ENCODE data around the gene GPBP1L1. TPM values are rescaled to one million over a fixed set of nuclear protein-coding genes. Genes with fewer than 3 reads are reported as not detected.

The GPBP1L1 gene
- total and polyA plus RNA-seq, 7 donors = 77.5 to 142 (median 109) TPM

DNA sequence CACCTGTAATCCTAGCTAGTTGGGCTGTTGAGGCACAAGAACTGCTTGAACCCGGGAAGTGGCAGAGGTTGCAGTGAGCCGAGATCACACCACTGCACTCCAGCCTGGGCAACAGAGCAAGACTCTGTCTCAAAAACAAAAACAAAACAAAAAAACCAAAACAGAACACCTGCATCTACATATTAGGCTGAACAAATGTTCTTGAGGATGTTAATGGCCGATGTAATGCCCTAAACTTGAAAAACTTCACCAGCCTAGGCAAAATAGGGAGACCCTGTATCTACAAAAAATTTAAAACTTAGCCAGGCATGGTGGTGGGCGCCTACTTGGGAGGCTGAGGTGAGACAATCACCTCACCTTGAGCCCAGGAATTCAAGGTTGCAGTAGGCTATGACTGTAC lies 17.8 kb downstream of the GPBP1L1 start:
- no peaks in the 10 kb centered on the region for H3K9me3 ChIP-seq
- H3K36me3 ChIP-seq = no peaks in the 10 kb centered on the region
- peaks cover 0 to 60% (median 32%) of the 10 kb centered on the region in 4 donors for H3K4me1 ChIP-seq
- TF ChIP-seq POLR2A (IDR thresholded peaks at IDR 0.05) (no peak), EP300 (IDR thresholded peaks at IDR 0.05) (no peak), POLR2AphosphoS5 (IDR thresholded peaks at IDR 0.05) (no peak)
- TF ChIP-seq, protein P1, sequence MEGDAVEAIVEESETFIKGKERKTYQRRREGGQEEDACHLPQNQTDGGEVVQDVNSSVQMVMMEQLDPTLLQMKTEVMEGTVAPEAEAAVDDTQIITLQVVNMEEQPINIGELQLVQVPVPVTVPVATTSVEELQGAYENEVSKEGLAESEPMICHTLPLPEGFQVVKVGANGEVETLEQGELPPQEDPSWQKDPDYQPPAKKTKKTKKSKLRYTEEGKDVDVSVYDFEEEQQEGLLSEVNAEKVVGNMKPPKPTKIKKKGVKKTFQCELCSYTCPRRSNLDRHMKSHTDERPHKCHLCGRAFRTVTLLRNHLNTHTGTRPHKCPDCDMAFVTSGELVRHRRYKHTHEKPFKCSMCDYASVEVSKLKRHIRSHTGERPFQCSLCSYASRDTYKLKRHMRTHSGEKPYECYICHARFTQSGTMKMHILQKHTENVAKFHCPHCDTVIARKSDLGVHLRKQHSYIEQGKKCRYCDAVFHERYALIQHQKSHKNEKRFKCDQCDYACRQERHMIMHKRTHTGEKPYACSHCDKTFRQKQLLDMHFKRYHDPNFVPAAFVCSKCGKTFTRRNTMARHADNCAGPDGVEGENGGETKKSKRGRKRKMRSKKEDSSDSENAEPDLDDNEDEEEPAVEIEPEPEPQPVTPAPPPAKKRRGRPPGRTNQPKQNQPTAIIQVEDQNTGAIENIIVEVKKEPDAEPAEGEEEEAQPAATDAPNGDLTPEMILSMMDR (IDR thresholded peaks at IDR 0.05) = no peak
- intact Hi-C loops (cut with DNase I) = loop anchor here (10.0 kb wide), 1 partner anchor 64 kb away; no protein-coding TSS in a partner anchor
- H3K27me3 ChIP-seq = no peaks in the 10 kb centered on the region
- no peak for DNase-seq
- no peak overlapping the region for H3K27ac ChIP-seq
- no peak overlapping the region for H3K4me3 ChIP-seq
- 94 to 97% methylated on average over 4 of the region's 4 CpGs for WGBS, 2 donors

DNA sequence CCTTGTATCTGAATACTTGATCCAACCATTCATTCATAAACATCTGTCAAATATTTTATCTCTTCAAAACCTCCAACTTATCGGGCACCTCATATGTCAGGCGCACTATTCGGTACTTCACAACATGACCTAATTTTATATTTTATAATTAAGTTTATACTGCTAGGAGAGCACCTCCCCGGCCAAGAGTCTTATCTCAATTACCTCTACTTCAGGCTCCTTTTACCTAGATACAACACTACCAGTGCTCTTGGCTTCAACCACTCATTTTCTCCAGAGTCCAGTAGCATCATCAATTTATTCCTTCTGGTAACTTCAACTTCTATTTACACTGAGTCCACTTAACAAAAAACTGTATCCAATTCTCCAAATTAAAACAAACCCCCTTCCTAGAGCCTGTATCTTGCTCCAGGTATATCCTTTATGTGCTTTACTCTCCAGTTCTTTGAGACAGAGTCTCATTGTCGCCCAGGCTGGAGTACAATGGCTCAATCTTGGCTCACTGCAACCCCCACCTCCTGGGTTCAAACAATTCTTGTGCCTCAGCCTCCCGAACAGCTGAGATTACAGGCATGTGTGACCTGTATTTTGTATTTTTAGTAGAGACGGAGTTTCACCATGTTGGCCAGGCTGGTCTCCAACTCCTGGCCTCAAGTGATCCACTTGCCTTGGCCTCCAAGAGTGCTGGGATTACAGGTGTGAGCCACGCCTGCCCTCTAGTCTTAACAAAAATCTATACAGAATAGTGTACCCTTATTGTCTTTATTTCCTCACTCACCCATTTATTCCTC lies 18.8 kb downstream of the GPBP1L1 start:
- intact Hi-C loops (cut with DNase I) = loop anchor here (10.0 kb wide), 1 partner anchor 63 kb away; no protein-coding TSS in a partner anchor
- no peaks in the 10 kb centered on the region for H3K9me3 ChIP-seq
- H3K4me1 ChIP-seq = peaks cover 0 to 50% (median 29%) of the 10 kb centered on the region in 4 donors
- WGBS, 2 donors = 77 to 92% methylated on average over 8 of the region's 8 CpGs
- no peaks in the 10 kb centered on the region for H3K36me3 ChIP-seq
- no peak for TF ChIP-seq POLR2AphosphoS5 (IDR thresholded peaks at IDR 0.05)
- no peak for TF ChIP-seq POLR2A (IDR thresholded peaks at IDR 0.05)
- TF ChIP-seq, protein P1 (IDR thresholded peaks at IDR 0.05) = no peak
- TF ChIP-seq EP300 (IDR thresholded peaks at IDR 0.05) = no peak
- H3K27ac ChIP-seq = no peak overlapping the region
- H3K4me3 ChIP-seq = no peak overlapping the region
- DNase-seq = no peak
- no peaks in the 10 kb centered on the region for H3K27me3 ChIP-seq

DNA sequence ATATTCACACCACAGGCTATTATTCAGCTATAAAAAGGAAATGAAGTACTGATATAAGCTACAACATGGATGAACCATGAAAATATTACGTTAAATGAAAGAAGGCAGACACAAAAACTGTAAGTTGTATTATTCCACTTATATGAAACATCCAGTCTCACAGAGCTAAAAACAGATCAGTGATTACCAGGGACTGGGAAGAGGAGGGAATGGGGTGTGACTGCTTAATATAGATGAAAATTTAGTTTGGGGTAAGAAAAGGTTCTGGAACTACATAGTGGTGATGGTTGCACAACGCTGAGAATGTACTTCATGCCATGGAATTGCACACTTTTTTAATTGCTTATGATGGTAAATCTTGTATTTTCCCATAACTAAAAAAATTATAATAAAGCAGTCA lies 19.5 kb downstream of the GPBP1L1 start:
- Histone ChIP-seq H3K4me3 (no peak overlapping the region), H3K4me1 (peaks cover 0 to 44% (median 29%) of the 10 kb centered on the region in 4 donors), H3K27me3 (no peaks in the 10 kb centered on the region), H3K27ac (no peak overlapping the region), H3K9me3 (no peaks in the 10 kb centered on the region), H3K36me3 (no peaks in the 10 kb centered on the region)
- intact Hi-C loops (cut with DNase I) = loop anchor here (10.0 kb wide), 1 partner anchor 62 kb away; no protein-coding TSS in a partner anchor
- DNase-seq = no peak
- WGBS, 2 donors = 86 to 92% methylated on average over 2 of the region's 2 CpGs
- TF ChIP-seq POLR2A (IDR thresholded peaks at IDR 0.05) (no peak), EP300 (IDR thresholded peaks at IDR 0.05) (no peak), POLR2AphosphoS5 (IDR thresholded peaks at IDR 0.05) (no peak)
- TF ChIP-seq, protein P1 (IDR thresholded peaks at IDR 0.05) = no peak

DNA sequence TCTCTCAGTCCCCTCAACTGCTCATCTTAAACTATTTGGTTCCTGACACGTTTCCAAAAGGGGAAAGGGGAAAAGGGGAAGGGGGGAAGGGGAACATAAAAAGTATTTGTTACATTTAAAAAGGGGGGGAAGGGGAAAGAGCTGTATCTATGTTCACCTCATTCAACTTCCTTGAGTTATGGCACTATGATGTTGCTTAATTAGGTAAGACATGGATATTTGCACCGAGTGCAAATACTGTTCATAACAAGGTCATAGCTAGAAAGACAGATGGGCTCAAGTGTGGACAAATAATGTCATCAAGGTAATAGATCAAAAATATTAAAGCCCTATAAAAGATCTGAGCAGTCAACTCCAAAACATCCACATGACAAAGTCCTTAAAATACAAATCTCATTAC lies 26.0 kb downstream of the GPBP1L1 start:
- Histone ChIP-seq H3K27me3 (no peaks in the 10 kb centered on the region), H3K4me1 (peaks cover 0 to 5% (median 0%) of the 10 kb centered on the region in 4 donors), H3K27ac (no peak overlapping the region), H3K9me3 (no peaks in the 10 kb centered on the region), H3K36me3 (peaks cover 28 to 55% (median 45%) of the 10 kb centered on the region in 4 donors), H3K4me3 (no peak overlapping the region)
- DNase-seq = no peak
- WGBS, 2 donors = 66 to 73% methylated on average over 2 of the region's 2 CpGs
- intact Hi-C loops (cut with DNase I) = loop anchor here (10.0 kb wide), 1 partner anchor 56 kb away; no protein-coding TSS in a partner anchor
- TF ChIP-seq, protein P1 (IDR thresholded peaks at IDR 0.05) = no peak
- TF ChIP-seq POLR2AphosphoS5 (IDR thresholded peaks at IDR 0.05) (no peak), POLR2A (IDR thresholded peaks at IDR 0.05) (no peak), EP300 (IDR thresholded peaks at IDR 0.05) (no peak)
